Neutrophil (primary cell): ENCODE results near the gene USP10.

Experiments
- H3K27ac ChIP-seq: fragments of 200-600 bp; sonication (generic); 2 replicates; pipeline ENCODE4 v1.5.1; 2016; ENCODE audit warnings: mild to moderate bottlenecking, moderate library complexity
- H3K27me3 ChIP-seq: fragments of 200-600 bp; sonication (generic); 2 replicates; pipeline ENCODE4 v1.6.0; 2016; ENCODE audit warnings: mild to moderate bottlenecking
- H3K36me3 ChIP-seq: fragments of 200-600 bp; sonication (generic); 2 replicates; pipeline ENCODE4 v1.5.1; 2017
- H3K4me1 ChIP-seq, 2 experiments: fragments of 200-600 bp in 1 of 2; sonication (generic) in 1 of 2; 1 replicate in 1 of 2; 2 replicates in 1 of 2; pipeline versions ENCODE4 v1.5.1 to v1.6.1; 2013 to 2016; ENCODE audit warnings: low read depth in 1 of 2, low read length in 1 of 2, mild to moderate bottlenecking in 1 of 2, moderate library complexity in 1 of 2; ENCODE audit not compliant: control insufficient read depth in 1 of 2, insufficient read depth in 1 of 2
- H3K4me3 ChIP-seq, 2 experiments: fragments of 200-600 bp in 1 of 2; sonication (generic) in 1 of 2; 1 replicate in 1 of 2; 2 replicates in 1 of 2; pipeline ENCODE4 v1.5.1; 2013 to 2016; ENCODE audit warnings: low read depth in 1 of 2, low read length in 1 of 2, mild to moderate bottlenecking in 1 of 2, moderate library complexity in 1 of 2
- H3K9me3 ChIP-seq: fragments of 200-600 bp; sonication (generic); 2 replicates; pipeline ENCODE4 v1.5.1; 2016
- TF ChIP-seq, protein P1 (sequence below): fragments of 200-600 bp; sonication (generic); IDR thresholded peaks from 2 replicates; pipeline ENCODE4 v1.5.1; 2016; ENCODE audit warnings: antibody characterized with exemption

The USP10 gene

DNA sequence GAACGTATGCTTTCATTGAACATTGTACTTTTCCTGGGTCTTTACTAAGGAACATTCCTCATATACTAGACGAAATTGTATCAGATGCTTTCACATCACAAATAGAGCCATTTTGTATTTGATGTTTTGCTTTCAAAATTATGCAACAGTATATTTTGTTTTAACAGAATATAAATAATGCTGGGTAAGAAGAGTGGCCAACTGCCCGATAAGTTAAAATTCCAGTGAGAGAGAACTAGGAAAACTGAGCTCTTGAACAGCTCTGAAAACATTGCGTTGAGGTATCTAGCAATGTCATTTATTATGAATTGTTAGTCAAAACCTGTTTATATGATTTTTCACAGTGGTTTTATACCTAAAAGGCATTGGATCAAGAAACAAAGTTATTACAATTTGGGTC lies 50.8 kb downstream of the USP10 start:
- H3K36me3 ChIP-seq = no peaks in the 10 kb centered on the region
- peak overlapping the region; percentile 85 for H3K27ac ChIP-seq
- no peak overlapping the region for H3K4me3 ChIP-seq
- H3K4me1 ChIP-seq = peaks cover 55 to 58% of the 10 kb centered on the region in 2 experiments
- H3K9me3 ChIP-seq = no peaks in the 10 kb centered on the region
- no peaks in the 10 kb centered on the region for H3K27me3 ChIP-seq
- TF ChIP-seq, protein P1, sequence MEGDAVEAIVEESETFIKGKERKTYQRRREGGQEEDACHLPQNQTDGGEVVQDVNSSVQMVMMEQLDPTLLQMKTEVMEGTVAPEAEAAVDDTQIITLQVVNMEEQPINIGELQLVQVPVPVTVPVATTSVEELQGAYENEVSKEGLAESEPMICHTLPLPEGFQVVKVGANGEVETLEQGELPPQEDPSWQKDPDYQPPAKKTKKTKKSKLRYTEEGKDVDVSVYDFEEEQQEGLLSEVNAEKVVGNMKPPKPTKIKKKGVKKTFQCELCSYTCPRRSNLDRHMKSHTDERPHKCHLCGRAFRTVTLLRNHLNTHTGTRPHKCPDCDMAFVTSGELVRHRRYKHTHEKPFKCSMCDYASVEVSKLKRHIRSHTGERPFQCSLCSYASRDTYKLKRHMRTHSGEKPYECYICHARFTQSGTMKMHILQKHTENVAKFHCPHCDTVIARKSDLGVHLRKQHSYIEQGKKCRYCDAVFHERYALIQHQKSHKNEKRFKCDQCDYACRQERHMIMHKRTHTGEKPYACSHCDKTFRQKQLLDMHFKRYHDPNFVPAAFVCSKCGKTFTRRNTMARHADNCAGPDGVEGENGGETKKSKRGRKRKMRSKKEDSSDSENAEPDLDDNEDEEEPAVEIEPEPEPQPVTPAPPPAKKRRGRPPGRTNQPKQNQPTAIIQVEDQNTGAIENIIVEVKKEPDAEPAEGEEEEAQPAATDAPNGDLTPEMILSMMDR = no peak

DNA sequence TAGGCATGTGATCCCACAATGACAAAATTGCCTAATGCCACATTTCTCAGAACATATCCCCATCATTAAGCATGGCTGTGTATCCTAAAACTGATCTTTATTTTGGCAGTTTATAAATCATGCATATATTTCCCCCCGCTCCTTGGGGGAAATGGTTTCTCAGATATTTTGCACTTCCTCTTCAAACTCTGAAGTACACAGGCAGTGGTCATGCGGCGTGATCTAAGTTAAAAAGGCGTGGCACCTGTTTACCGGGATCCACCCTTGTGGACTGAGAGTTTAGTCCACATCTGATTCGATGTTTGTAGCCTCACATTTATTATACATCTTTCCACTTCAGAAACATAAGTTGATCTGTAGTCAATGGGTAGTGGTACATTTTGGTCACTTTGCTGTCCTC lies 51.4 kb downstream of the USP10 start:
- TF ChIP-seq, protein P1 = no peak
- H3K4me3 ChIP-seq = peak overlapping the region; percentile 13 to 16
- H3K36me3 ChIP-seq = no peaks in the 10 kb centered on the region
- no peaks in the 10 kb centered on the region for H3K9me3 ChIP-seq
- no peaks in the 10 kb centered on the region for H3K27me3 ChIP-seq
- H3K4me1 ChIP-seq = peaks cover 51 to 53% of the 10 kb centered on the region in 2 experiments
- peak overlapping the region; percentile 85 for H3K27ac ChIP-seq

DNA sequence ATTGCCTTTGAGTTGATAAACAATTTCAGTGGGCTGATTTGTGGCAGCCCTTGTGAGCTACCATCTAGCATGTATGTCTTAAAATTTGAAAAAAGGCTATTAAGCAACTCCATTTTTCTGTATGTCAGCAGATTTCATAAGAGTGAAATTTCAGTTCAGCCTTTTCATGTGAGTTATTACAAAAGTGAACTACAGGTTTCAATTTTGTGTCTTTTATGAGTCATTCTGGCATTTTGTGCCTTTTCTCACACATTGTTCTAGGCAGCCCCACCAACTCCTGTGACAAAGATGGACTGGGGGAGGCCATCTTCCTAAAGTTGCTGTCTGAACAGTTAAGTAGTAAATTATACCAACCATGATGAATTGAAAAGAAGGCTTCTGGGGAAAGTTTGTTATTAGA lies 52.1 kb downstream of the USP10 start:
- peak overlapping the region in 1 of 2 experiments; percentile 13 for H3K4me3 ChIP-seq
- H3K4me1 ChIP-seq = peaks cover 48 to 50% of the 10 kb centered on the region in 2 experiments
- H3K27me3 ChIP-seq = no peaks in the 10 kb centered on the region
- no peaks in the 10 kb centered on the region for H3K36me3 ChIP-seq
- TF ChIP-seq, protein P1 = no peak
- peak overlapping the region; percentile 85 for H3K27ac ChIP-seq
- H3K9me3 ChIP-seq = no peaks in the 10 kb centered on the region

DNA sequence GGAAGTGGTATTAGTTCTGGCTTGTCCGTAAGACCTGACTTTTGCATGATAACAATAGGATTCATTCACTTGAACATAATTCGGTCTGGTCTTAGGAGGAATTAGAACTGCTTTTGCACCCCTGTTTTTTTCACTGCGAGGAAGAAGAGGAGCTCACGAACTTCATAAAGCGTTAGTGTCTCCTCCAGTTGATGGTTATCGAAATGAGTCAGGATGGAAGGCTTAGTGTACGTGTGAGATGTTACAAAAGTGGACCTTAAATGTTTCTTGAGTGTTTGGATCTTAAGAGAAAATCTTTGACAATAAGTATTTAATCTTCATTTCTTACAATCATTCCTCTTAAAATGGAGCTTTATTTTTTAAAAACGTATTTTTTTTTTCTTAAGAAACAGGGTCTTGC lies 52.8 kb downstream of the USP10 start:
- H3K9me3 ChIP-seq = no peaks in the 10 kb centered on the region
- no peaks in the 10 kb centered on the region for H3K27me3 ChIP-seq
- peaks cover 48 to 50% of the 10 kb centered on the region in 2 experiments for H3K4me1 ChIP-seq
- TF ChIP-seq, protein P1 = no peak
- peak overlapping the region; percentile 85 for H3K27ac ChIP-seq
- H3K4me3 ChIP-seq = no peak overlapping the region
- H3K36me3 ChIP-seq = no peaks in the 10 kb centered on the region

DNA sequence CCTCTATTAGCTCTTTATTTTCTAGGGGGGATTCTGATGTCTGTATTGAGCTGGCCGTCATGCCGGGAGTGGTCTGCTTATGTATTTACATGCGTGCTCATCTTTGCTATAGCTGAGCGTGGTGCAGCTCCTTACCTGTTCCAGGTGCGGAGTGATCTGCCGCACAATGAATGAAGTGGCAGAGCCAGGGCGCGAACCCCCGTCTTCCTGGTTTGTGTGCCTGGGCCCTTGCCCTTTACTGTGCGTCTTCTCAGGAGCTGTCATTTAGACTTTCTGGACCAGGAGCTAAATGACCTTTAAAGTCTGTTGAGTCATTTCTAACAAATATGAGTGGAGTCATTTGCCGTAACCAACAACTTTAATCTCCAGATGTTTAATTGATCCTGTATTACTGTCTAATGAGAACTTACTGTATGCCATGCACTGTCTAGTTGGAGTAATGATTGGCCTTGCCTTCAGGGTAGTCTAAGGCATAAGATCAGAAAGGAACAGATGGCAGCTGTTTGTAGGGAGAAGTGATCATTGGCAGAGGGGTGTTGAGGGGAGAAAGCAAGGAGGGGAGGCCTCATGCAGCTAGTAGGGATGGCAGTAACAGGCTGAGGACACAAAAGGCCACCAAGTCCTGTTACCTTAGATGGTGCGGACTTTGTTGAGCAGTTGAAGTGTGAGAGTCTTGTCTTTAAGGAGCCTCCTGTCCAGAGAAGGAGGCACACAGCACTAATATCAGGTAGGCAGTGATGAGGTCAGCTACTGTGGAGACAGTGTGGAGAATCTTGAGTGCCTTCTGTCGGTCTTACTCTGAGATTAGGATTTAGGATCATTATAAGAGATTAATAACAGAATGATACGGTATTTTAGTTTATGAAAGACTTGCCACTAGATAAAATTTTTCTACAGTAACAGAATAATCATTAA lies 53.9 kb downstream of the USP10 start:
- TF ChIP-seq, protein P1 = no peak
- no peak overlapping the region for H3K4me3 ChIP-seq
- H3K27me3 ChIP-seq = no peaks in the 10 kb centered on the region
- H3K4me1 ChIP-seq = peaks cover 55 to 58% of the 10 kb centered on the region in 2 experiments
- no peaks in the 10 kb centered on the region for H3K9me3 ChIP-seq
- H3K27ac ChIP-seq = peak overlapping the region; percentile 85
- no peaks in the 10 kb centered on the region for H3K36me3 ChIP-seq
